ENCODE data around the gene PLPPR1. TPM values are rescaled to one million over a fixed set of nuclear protein-coding genes. Genes with fewer than 3 reads are reported as not detected.
"Not testable (repeated sequence)": the region's sequence is repeated elsewhere in the genome, so short reads cannot be mapped to it uniquely, and the experiment has no call there.

The PLPPR1 gene
- total RNA-seq, 2 experiments from 2014 or later = not detected

GRCh38 chr9:101038488-101038887 is 10.0 kb downstream of the PLPPR1 start:
- no peak for ATAC-seq
- no peak overlapping the region for H3K4me3 Mint-ChIP-seq
- no peaks in the 10 kb centered on the region for H3K9me3 Mint-ChIP-seq
- H3K4me1 Mint-ChIP-seq (ENCODE audit: low read depth) = no peaks in the 10 kb centered on the region
- H3K27ac Mint-ChIP-seq = no peak overlapping the region
- no peaks in the 10 kb centered on the region for H3K36me3 Mint-ChIP-seq (ENCODE audit: low read depth)
- TF ChIP-seq CTCF (IDR thresholded peaks at IDR 0.05) = no peak
- H3K27me3 Mint-ChIP-seq = no peaks in the 10 kb centered on the region
- intact Hi-C loops (cut with micrococcal nuclease) = no loop called here
- ChIA-PET CTCF (no interaction called here), POLR2A (no interaction called here)
- no peak for DNase-seq

GRCh38 chr9:101039581-101039980 is 11.1 kb downstream of the PLPPR1 start:
- H3K36me3 Mint-ChIP-seq (ENCODE audit: low read depth); intact Hi-C loops (cut with micrococcal nuclease); H3K27ac Mint-ChIP-seq; CTCF ChIA-PET; H3K4me1 Mint-ChIP-seq (ENCODE audit: low read depth); H3K9me3 Mint-ChIP-seq; H3K27me3 Mint-ChIP-seq; DNase-seq; H3K4me3 Mint-ChIP-seq; POLR2A ChIA-PET; ATAC-seq: not testable (repeated sequence)

- no peak for ATAC-seq
These were observed 19.4 kb downstream of the PLPPR1 start for GRCh38 chr9:101047848-101048397.

GRCh38 chr9:101050650-101051049 is 22.1 kb downstream of the PLPPR1 start:
- ATAC-seq (no peak), DNase-seq (no peak)
- intact Hi-C loops (cut with micrococcal nuclease) = no loop called here
- H3K9me3 Mint-ChIP-seq = no peaks in the 10 kb centered on the region
- TF ChIP-seq CTCF (IDR thresholded peaks at IDR 0.05) = no peak
- H3K27ac Mint-ChIP-seq = no peak overlapping the region
- no peak overlapping the region for H3K4me3 Mint-ChIP-seq
- POLR2A ChIA-PET = no interaction called here
- CTCF ChIA-PET = no interaction called here
- H3K4me1 Mint-ChIP-seq (ENCODE audit: low read depth) = no peaks in the 10 kb centered on the region
- H3K27me3 Mint-ChIP-seq = peaks cover 2% of the 10 kb centered on the region
- no peaks in the 10 kb centered on the region for H3K36me3 Mint-ChIP-seq (ENCODE audit: low read depth)

More at GRCh38 chr9:101047848-101048397, 19.4 kb downstream of the PLPPR1 start:
- Mint-ChIP-seq H3K36me3 (ENCODE audit: low read depth) (no peaks in the 10 kb centered on the region), H3K27ac (no peak overlapping the region), H3K27me3 (no peaks in the 10 kb centered on the region), H3K9me3 (no peaks in the 10 kb centered on the region), H3K4me3 (no peak overlapping the region), H3K4me1 (ENCODE audit: low read depth) (no peaks in the 10 kb centered on the region)
- TF ChIP-seq CTCF (IDR thresholded peaks at IDR 0.05) = no peak
- no peak for DNase-seq
- ChIA-PET POLR2A (no interaction called here), CTCF (no interaction called here)
- intact Hi-C loops (cut with micrococcal nuclease) = no loop called here

GRCh38 chr9:101054657-101055056 is 26.1 kb downstream of the PLPPR1 start:
- Mint-ChIP-seq H3K9me3 (no peaks in the 10 kb centered on the region), H3K27ac (no peak overlapping the region), H3K4me1 (ENCODE audit: low read depth) (no peaks in the 10 kb centered on the region), H3K27me3 (peaks cover 5% of the 10 kb centered on the region), H3K4me3 (no peak overlapping the region), H3K36me3 (ENCODE audit: low read depth) (no peaks in the 10 kb centered on the region)
- no peak for ATAC-seq
- ChIA-PET CTCF (no interaction called here), POLR2A (no interaction called here)
- intact Hi-C loops (cut with micrococcal nuclease) = no loop called here
- DNase-seq = no peak
- TF ChIP-seq CTCF (IDR thresholded peaks at IDR 0.05) = no peak

- TF ChIP-seq CTCF (IDR thresholded peaks at IDR 0.05) = no peak
- no peaks in the 10 kb centered on the region for H3K9me3 Mint-ChIP-seq
- ChIA-PET POLR2A (no interaction called here), CTCF (no interaction called here)
- ATAC-seq = no peak
- H3K36me3 Mint-ChIP-seq (ENCODE audit: low read depth) = no peaks in the 10 kb centered on the region
- peaks cover 5% of the 10 kb centered on the region for H3K27me3 Mint-ChIP-seq
- intact Hi-C loops (cut with micrococcal nuclease) = no loop called here
- H3K27ac Mint-ChIP-seq = no peak overlapping the region
- H3K4me3 Mint-ChIP-seq = no peak overlapping the region
- H3K4me1 Mint-ChIP-seq (ENCODE audit: low read depth) = no peaks in the 10 kb centered on the region
- DNase-seq = no peak
These were observed 27.0 kb downstream of the PLPPR1 start for GRCh38 chr9:101055516-101055915.

All from activated CD8-positive, alpha-beta T cell treated with anti-CD3 and anti-CD28 coated beads for 36 hours (primary cell).